Common myeloid progenitor, CD34-positive (primary cell): ENCODE results near the gene TMEM60.
A peak's percentile ranks its signal among the peaks of the same experiment; 100 is the strongest.

Experiments
- CTCF ChIA-PET: fragments of 350-600 bp; sonication (Branson Sonifier 250); formaldehyde crosslinking; loops from one replicate; lab custom pipeline; 2021; ENCODE audit warnings: antibody characterized with exemption; lab: Charles Lee
- POLR2A ChIA-PET: fragments of 350-600 bp; sonication (Branson Sonifier 250); formaldehyde crosslinking; loops from one replicate; lab custom pipeline; 2021; ENCODE audit warnings: antibody characterized with exemption; lab: Charles Lee
- DNase-seq, 3 donors: peaks; one replicate each; pipeline versions ENCODE4 v3.0.0 to v3.0.0-alpha.2; 2013
- H3K27ac ChIP-seq, 2 experiments: 1 replicate in 1 of 2; 2 replicates in 1 of 2; pipeline ENCODE4 v1.7.0; 2013; ENCODE audit warnings: inconsistent platforms in 2 of 2, low read length in 2 of 2, mild to moderate bottlenecking in 2 of 2, low read depth in 1 of 2, moderate library complexity in 1 of 2; ENCODE audit not compliant: severe bottlenecking in 2 of 2, insufficient read depth in 1 of 2, poor library complexity in 1 of 2
- H3K27me3 ChIP-seq, 5 experiments: replicated peaks in 2 of 5; 1 replicate in 3 of 5; 2 replicates in 2 of 5; pipeline versions ENCODE4 v1.6.1 to v1.7.0; 2013; ENCODE audit warnings: low read length in 4 of 5, mild to moderate bottlenecking in 2 of 5, moderate library complexity in 2 of 5, inconsistent platforms in 1 of 5; ENCODE audit not compliant: insufficient read depth in 5 of 5, control insufficient read depth in 4 of 5
- H3K36me3 ChIP-seq, 4 experiments: 1 replicate in 2 of 4; 2 replicates in 2 of 4; pipeline versions ENCODE4 v1.6.1 to v1.7.0; 2013; ENCODE audit warnings: low read length in 3 of 4, control low read depth in 1 of 4, mild to moderate bottlenecking in 1 of 4; ENCODE audit not compliant: control insufficient read depth in 4 of 4, insufficient read depth in 4 of 4
- H3K4me1 ChIP-seq, 4 experiments: 1 replicate in 3 of 4; 2 replicates in 1 of 4; pipeline versions ENCODE4 v1.6.1 to v1.7.1; 2013; ENCODE audit warnings: low read length in 3 of 4, mild to moderate bottlenecking in 3 of 4, control low read depth in 1 of 4, inconsistent platforms in 1 of 4, moderate library complexity in 1 of 4; ENCODE audit not compliant: control insufficient read depth in 4 of 4, insufficient read depth in 4 of 4; ENCODE audit errors: control extremely low read depth in 1 of 4
- H3K4me3 ChIP-seq, 7 experiments: 1 replicate in 4 of 7; 2 replicates in 3 of 7; pipeline versions ENCODE4 v1.5.1 to v1.7.0; 2013; ENCODE audit warnings: mild to moderate bottlenecking in 7 of 7, low read length in 6 of 7, moderate library complexity in 6 of 7, inconsistent platforms in 2 of 7, low read depth in 2 of 7, control low read depth in 1 of 7; ENCODE audit not compliant: insufficient read depth in 4 of 7, control insufficient read depth in 1 of 7; ENCODE audit errors: extremely low read depth in 1 of 7
- H3K9me3 ChIP-seq, 5 experiments: 1 replicate in 4 of 5; 2 replicates in 1 of 5; pipeline versions ENCODE4 v1.6.1 to v1.7.1; 2013; ENCODE audit warnings: low read length in 4 of 5, mild to moderate bottlenecking in 2 of 5, inconsistent platforms in 1 of 5, low read depth in 1 of 5, moderate library complexity in 1 of 5; ENCODE audit not compliant: control insufficient read depth in 4 of 5, insufficient read depth in 2 of 5; ENCODE audit errors: control extremely low read depth in 1 of 5
- WGBS: methylation state at CpG from one replicate; pipeline ENCODE4 v1.1.5; 2013; ENCODE audit not compliant: insufficient coverage; 5-methylcytosine and 5-hydroxymethylcytosine counted together

Gene TMEM60

GRCh38 chr7:77813180-77813579 is 14.9 kb upstream of the TMEM60 start:
- Histone ChIP-seq H3K4me3 (no peak overlapping the region), H3K4me1 (peaks cover 0 to 14% (median 2%) of the 10 kb centered on the region in 4 experiments), H3K9me3 (peaks cover 2 to 23% (median 6%) of the 10 kb centered on the region in 5 experiments), H3K27me3 (no peaks in the 10 kb centered on the region), H3K36me3 (peaks cover 5 to 20% (median 6%) of the 10 kb centered on the region in 4 experiments), H3K27ac (no peak overlapping the region)
- 88% methylated on average over 2 of the region's 2 CpGs for WGBS
- DNase-seq, result no peak
- POLR2A ChIA-PET, result no interaction called here
- CTCF ChIA-PET, result interaction anchor here (0.6 to 1.7 kb wide), 3 partner anchors 9 to 735 kb away, joined by 3 to 5 read pairs (median 3); no protein-coding TSS in a partner anchor

GRCh38 chr7:77812290-77812685 is 14.1 kb upstream of the TMEM60 start:
- ChIA-PET CTCF (interaction anchor here (1.4 to 1.7 kb wide), 3 partner anchors 9 to 13 kb away, joined by 4 to 5 read pairs (median 5); no protein-coding TSS in a partner anchor), POLR2A (no interaction called here)
- Histone ChIP-seq H3K36me3 (peaks cover 3 to 16% (median 5%) of the 10 kb centered on the region in 4 experiments), H3K27ac (no peak overlapping the region), H3K4me1 (peaks cover 0 to 14% (median 2%) of the 10 kb centered on the region in 4 experiments), H3K27me3 (no peaks in the 10 kb centered on the region), H3K9me3 (peaks cover 4 to 20% (median 7%) of the 10 kb centered on the region in 5 experiments), H3K4me3 (no peak overlapping the region)
- DNase-seq, result no peak
- WGBS, result no CpG with 5 or more reads among the region's 1 CpG

GRCh38 chr7:77811516-77812289 is 13.5 kb upstream of the TMEM60 start:
- WGBS, result 100% methylated on average over 1 of the region's 2 CpGs
- Histone ChIP-seq H3K27ac (no peak overlapping the region), H3K4me1 (peaks cover 0 to 14% (median 2%) of the 10 kb centered on the region in 4 experiments), H3K4me3 (no peak overlapping the region), H3K9me3 (peaks cover 4 to 21% (median 6%) of the 10 kb centered on the region in 5 experiments), H3K36me3 (peaks cover 3 to 11% (median 4%) of the 10 kb centered on the region in 4 experiments), H3K27me3 (no peaks in the 10 kb centered on the region)
- DNase-seq, result no peak
- CTCF ChIA-PET, result interaction anchor here (0.8 to 1.7 kb wide), 4 partner anchors 9 to 17 kb away, joined by 3 to 5 read pairs (median 4); no protein-coding TSS in a partner anchor
- POLR2A ChIA-PET, result no interaction called here

GRCh38 chr7:77808517-77808916 is 10.3 kb upstream of the TMEM60 start:
- H3K27me3 ChIP-seq, result no peaks in the 10 kb centered on the region
- WGBS, result 80% methylated on average over 1 of the region's 1 CpG

GRCh38 chr7:77806425-77806824 is 8.2 kb upstream of the TMEM60 start:
- H3K4me3 ChIP-seq, result no peak overlapping the region
- peaks cover 4 to 29% (median 9%) of the 10 kb centered on the region in 5 experiments for H3K9me3 ChIP-seq
- POLR2A ChIA-PET, result no interaction called here
- CTCF ChIA-PET, result no interaction called here
- no peak overlapping the region for H3K27ac ChIP-seq
- H3K36me3 ChIP-seq, result peaks cover 0 to 3% (median 1%) of the 10 kb centered on the region in 4 experiments
- DNase-seq, result no peak
- no CpG with 5 or more reads among the region's 2 CpGs for WGBS
- H3K27me3 ChIP-seq, result no peaks in the 10 kb centered on the region
- H3K4me1 ChIP-seq, result peaks cover 12 to 27% (median 18%) of the 10 kb centered on the region in 4 experiments

More at GRCh38 chr7:77808517-77808916, 10.3 kb upstream of the TMEM60 start:
- H3K9me3 ChIP-seq, result peaks cover 4 to 29% (median 9%) of the 10 kb centered on the region in 5 experiments
- H3K4me1 ChIP-seq, result peaks cover 4 to 16% (median 10%) of the 10 kb centered on the region in 4 experiments
- no peak overlapping the region for H3K27ac ChIP-seq
- H3K36me3 ChIP-seq, result peaks cover 0 to 3% (median 1%) of the 10 kb centered on the region in 4 experiments
- no peak overlapping the region for H3K4me3 ChIP-seq
- ChIA-PET POLR2A (no interaction called here), CTCF (no interaction called here)
- DNase-seq, result no peak

GRCh38 chr7:77802557-77803405 is 4.5 kb upstream of the TMEM60 start:
- Histone ChIP-seq H3K9me3 (peaks cover 0 to 20% (median 5%) of the 10 kb centered on the region in 5 experiments), H3K36me3 (no peaks in the 10 kb centered on the region), H3K4me3 (peak overlapping the region in 2 of 7 experiments; percentile 19 to 35), H3K27ac (no peak overlapping the region), H3K4me1 (peaks cover 18 to 43% (median 33%) of the 10 kb centered on the region in 4 experiments), H3K27me3 (no peaks in the 10 kb centered on the region)
- WGBS, result no CpG with 5 or more reads among the region's 2 CpGs
- ChIA-PET POLR2A (interaction anchor here (0.5 kb wide), 1 partner anchor 39 kb away, joined by 3 read pairs; no protein-coding TSS in a partner anchor), CTCF (interaction anchor here (0.5 to 1.5 kb wide), 6 partner anchors 9 to 151 kb away, joined by 3 to 4 read pairs (median 3); no protein-coding TSS in a partner anchor)
- peak; percentile 18 to 70 (median 54) for DNase-seq
